T-cell (primary cell): ENCODE data around the gene VENTX. TPM values are rescaled to one million over a fixed set of nuclear protein-coding genes. Genes with fewer than 3 reads are reported as not detected.
A peak's percentile ranks its signal among the peaks of the same experiment; 100 is the strongest.

ENCODE experiments used
- ATAC-seq, 4 experiments: fragments of 200-7000 bp in 3 of 4; fragments of 150-1000 bp in 1 of 4; cut with Tn5 transposase; replicated peaks in 1 of 4; 1 replicate in 3 of 4; 2 replicates in 1 of 4; pipeline ENCODE4 v1.10.0; 2021; ENCODE audit warnings: moderate library complexity in 3 of 4, mild to moderate bottlenecking in 2 of 4, moderate number of reproducible peaks in 1 of 4
- CTCF ChIA-PET, 2 donors: fragments of 300-600 bp; sonication (Branson Sonifier 250); formaldehyde crosslinking; loops; one replicate each; lab custom pipeline; 2022; ENCODE audit warnings: antibody characterized with exemption in 2 of 2; lab: Charles Lee
- POLR2A ChIA-PET, 2 donors: fragments of 300-600 bp; sonication (Branson Sonifier 250); formaldehyde crosslinking; loops; one replicate each; lab custom pipeline; 2022; ENCODE audit warnings: antibody characterized with exemption in 2 of 2; lab: Charles Lee
- DNase-seq, 35 experiments: peaks; one replicate each; pipeline versions ENCODE4 v3.0.0 to v3.0.0-alpha.2; 2013 to 2023
- H3K27ac ChIP-seq: one replicate; pipeline ENCODE4 v1.5.1; 2013; ENCODE audit warnings: low read length
- H3K27me3 ChIP-seq, 2 experiments: replicated peaks in 1 of 2; 1 replicate in 1 of 2; 2 replicates in 1 of 2; pipeline versions ENCODE4 v1.6.1 to v1.7.0; 2013; ENCODE audit warnings: low read length in 1 of 2, mixed read lengths in 1 of 2; ENCODE audit not compliant: control insufficient read depth in 2 of 2, insufficient read depth in 2 of 2; ENCODE audit errors: extremely low read depth in 1 of 2
- H3K36me3 ChIP-seq, 2 donors: 1 replicate in 1 of 2; 2 replicates in 1 of 2; pipeline versions ENCODE4 v1.6.1 to v1.7.0; 2013; ENCODE audit warnings: low read length in 1 of 2; ENCODE audit not compliant: control insufficient read depth in 2 of 2, insufficient read depth in 1 of 2; ENCODE audit errors: extremely low read depth in 1 of 2
- H3K4me1 ChIP-seq, 2 experiments: 1 replicate in 1 of 2; 2 replicates in 1 of 2; pipeline versions ENCODE4 v1.6.1 to v1.7.0; 2013; ENCODE audit warnings: low read length in 2 of 2, mixed read lengths in 1 of 2; ENCODE audit not compliant: insufficient read depth in 2 of 2, control insufficient read depth in 1 of 2; ENCODE audit errors: extremely low read depth in 1 of 2
- H3K4me3 ChIP-seq, 2 donors: 1 replicate in 1 of 2; 2 replicates in 1 of 2; pipeline versions ENCODE4 v1.5.1 to v1.7.0; 2013; ENCODE audit warnings: mild to moderate bottlenecking in 2 of 2, low read length in 1 of 2, moderate library complexity in 1 of 2; ENCODE audit not compliant: control insufficient read depth in 1 of 2; ENCODE audit errors: extremely low read depth in 1 of 2
- H3K9me3 ChIP-seq: 2 replicates; pipeline ENCODE4 v1.7.0; 2013
- H3K27ac Mint-ChIP-seq, 2 donors: one replicate each; pipeline ENCODE4 v1.8.0; 2020 to 2021; ENCODE audit warnings: mild to moderate bottlenecking in 2 of 2, mixed read lengths in 2 of 2
- H3K27me3 Mint-ChIP-seq, 2 donors: one replicate each; pipeline ENCODE4 v1.8.0; 2021 to 2022; ENCODE audit warnings: mixed read lengths in 2 of 2
- H3K36me3 Mint-ChIP-seq: one replicate; pipeline ENCODE4 v1.8.0; 2021; ENCODE audit warnings: mixed read lengths
- H3K4me1 Mint-ChIP-seq, 3 donors: one replicate each; pipeline ENCODE4 v1.8.0; 2020 to 2022; ENCODE audit warnings: mixed read lengths in 3 of 3, mild to moderate bottlenecking in 1 of 3
- H3K4me3 Mint-ChIP-seq, 3 donors: one replicate each; pipeline ENCODE4 v1.8.0; 2020 to 2022; ENCODE audit warnings: mild to moderate bottlenecking in 3 of 3, mixed read lengths in 3 of 3, moderate library complexity in 3 of 3
- H3K9me3 Mint-ChIP-seq, 3 donors: one replicate each; pipeline ENCODE4 v1.8.0; 2020 to 2022; ENCODE audit warnings: mixed read lengths in 3 of 3
- WGBS: methylation state at CpG from one replicate; pipeline ENCODE4 v1.1.5; 2013; ENCODE audit warnings: missing lambda C conversion rate; ENCODE audit not compliant: insufficient coverage; 5-methylcytosine and 5-hydroxymethylcytosine counted together
- total RNA-seq, 35 experiments: library from RNA in 6 of 35; stranded (reverse) in 6 of 35; fragments of 120-200 nt in 1 of 35; gene quantifications; one replicate each; pipeline versions ENCODE4 v1.2.1 to v1.2.4 and lab custom pipeline; 2013 to 2026

Gene VENTX
- total RNA-seq, 5 donors from 2014 or later (not counting 1 experiment from before 2014, with no cell fraction given): 0.12 to 0.13 (median 0.12) TPM; not detected in 2

DNA sequence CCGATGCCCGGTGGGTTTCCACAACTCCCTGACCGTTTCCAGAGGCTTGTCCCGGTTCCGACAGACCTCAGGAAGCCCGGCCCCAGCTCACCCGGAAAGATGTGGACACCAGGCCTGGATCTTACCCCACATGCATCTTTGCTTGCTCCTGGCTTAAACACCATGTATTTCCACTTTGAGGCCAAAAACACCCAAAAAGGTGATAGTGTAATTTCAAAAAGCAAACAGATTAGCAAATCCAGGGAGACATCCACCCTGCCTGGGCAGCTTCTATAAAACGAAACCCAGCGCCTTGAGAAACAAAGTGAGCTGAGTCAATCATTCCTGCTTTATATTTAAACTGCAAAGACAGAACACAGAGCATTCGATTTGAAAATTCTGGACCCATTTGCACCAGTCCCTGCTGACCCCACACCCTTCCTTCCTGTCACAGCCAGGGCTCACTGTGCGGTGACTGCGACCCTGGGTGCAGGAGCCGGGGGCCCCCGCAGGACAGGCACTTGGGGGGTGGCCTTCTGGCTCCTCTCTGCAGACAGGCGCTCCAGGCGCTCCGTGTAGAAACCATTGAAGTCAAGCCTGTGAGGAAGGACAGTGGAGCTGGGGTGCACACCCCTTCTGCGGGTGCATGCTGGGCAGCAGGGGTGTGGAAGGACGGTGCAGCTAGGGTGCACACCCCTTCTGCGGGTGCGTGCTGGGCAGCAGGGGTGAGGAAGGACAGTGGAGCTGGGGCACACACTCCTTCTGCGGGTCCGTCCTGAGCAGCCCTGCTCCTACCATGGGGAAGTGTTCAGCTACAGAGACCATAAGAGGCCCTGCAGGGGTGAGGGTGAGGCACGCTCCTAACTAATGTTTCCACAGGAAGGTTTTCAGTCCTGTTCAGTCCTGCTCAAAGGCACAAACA is 41.9 kb downstream of the VENTX start:
- CTCF ChIA-PET: interaction anchor here in 1 of 2 donors (0.6 kb wide), 1 partner anchor 1809 kb away, joined by 5 read pairs; no protein-coding TSS in a partner anchor
- H3K4me1 Mint-ChIP-seq: peaks cover 27 to 39% (median 38%) of the 10 kb centered on the region in 3 donors
- POLR2A ChIA-PET: interaction anchor here in 1 of 2 donors (2.6 kb wide), 1 partner anchor 28 kb away, joined by 6 read pairs; no protein-coding TSS in a partner anchor

GRCh38 chr10:133280391-133281059 is 42.9 kb downstream of the VENTX start:
- no peak for DNase-seq
- Histone ChIP-seq H3K27ac (peak overlapping the region; percentile 97), H3K27me3 (no peaks in the 10 kb centered on the region), H3K9me3 (no peaks in the 10 kb centered on the region), H3K4me3 (no peak overlapping the region), H3K36me3 (peaks cover 27 to 51% of the 10 kb centered on the region in 2 donors), H3K4me1 (peaks cover 4 to 46% of the 10 kb centered on the region in 2 experiments)
- Mint-ChIP-seq H3K27me3 (no peaks in the 10 kb centered on the region), H3K36me3 (peaks cover 23% of the 10 kb centered on the region), H3K4me1 (peaks cover 20 to 31% (median 30%) of the 10 kb centered on the region in 3 donors), H3K4me3 (no peak overlapping the region), H3K27ac (no peak overlapping the region), H3K9me3 (no peaks in the 10 kb centered on the region)
- 89% methylated on average over 10 of the region's 10 CpGs for WGBS
- CTCF ChIA-PET: interaction anchor here in 1 of 2 donors (0.6 kb wide), 1 partner anchor 1810 kb away, joined by 5 read pairs; no protein-coding TSS in a partner anchor
- no peak for ATAC-seq
- POLR2A ChIA-PET: no interaction called here

More for the DNA sequence above, 41.9 kb downstream of the VENTX start:
- Histone ChIP-seq H3K27ac (peak overlapping the region; percentile 97), H3K9me3 (no peaks in the 10 kb centered on the region), H3K4me3 (no peak overlapping the region), H3K4me1 (peaks cover 10 to 55% of the 10 kb centered on the region in 2 experiments), H3K36me3 (peaks cover 23 to 41% of the 10 kb centered on the region in 2 donors), H3K27me3 (no peaks in the 10 kb centered on the region)
- Mint-ChIP-seq H3K36me3 (peaks cover 17% of the 10 kb centered on the region), H3K27ac (peak overlapping the region; percentile 72 to 96), H3K4me3 (no peak overlapping the region), H3K9me3 (no peaks in the 10 kb centered on the region), H3K27me3 (no peaks in the 10 kb centered on the region)
- ATAC-seq (no peak), DNase-seq (no peak)
- 77% methylated on average over 15 of the region's 24 CpGs for WGBS

DNA sequence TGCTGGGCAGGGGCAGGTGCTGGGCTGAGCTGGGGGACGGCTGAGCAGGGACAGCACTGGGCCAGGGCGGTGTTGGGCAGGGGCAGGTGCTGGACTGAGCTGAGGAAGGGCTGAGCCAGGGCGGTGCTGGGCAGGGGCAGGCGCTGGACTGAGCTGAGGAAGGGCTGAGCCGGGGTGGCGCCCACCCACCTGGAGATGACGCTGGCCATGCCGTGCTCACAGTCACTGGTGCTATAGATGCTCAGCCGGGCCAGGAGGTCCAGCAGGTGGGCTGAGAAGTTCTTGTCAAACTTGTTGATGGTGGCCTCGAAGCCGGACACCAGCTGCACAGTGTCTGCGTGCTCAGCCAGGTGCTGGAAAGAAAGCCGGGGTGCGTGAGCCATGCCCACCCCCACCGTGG is 43.4 kb downstream of the VENTX start:
- ChIA-PET POLR2A (no interaction called here), CTCF (no interaction called here)
- Mint-ChIP-seq H3K4me3 (no peak overlapping the region), H3K9me3 (no peaks in the 10 kb centered on the region), H3K27me3 (no peaks in the 10 kb centered on the region), H3K27ac (no peak overlapping the region), H3K4me1 (peaks cover 14 to 26% (median 24%) of the 10 kb centered on the region in 3 donors), H3K36me3 (peaks cover 29% of the 10 kb centered on the region)
- Histone ChIP-seq H3K9me3 (no peaks in the 10 kb centered on the region), H3K4me1 (peaks cover 2 to 40% of the 10 kb centered on the region in 2 experiments), H3K36me3 (peaks cover 27 to 56% of the 10 kb centered on the region in 2 donors), H3K27ac (no peak overlapping the region), H3K27me3 (no peaks in the 10 kb centered on the region), H3K4me3 (no peak overlapping the region)
- ATAC-seq: no peak
- 97% methylated on average over 11 of the region's 15 CpGs for WGBS
- DNase-seq: no peak

DNA sequence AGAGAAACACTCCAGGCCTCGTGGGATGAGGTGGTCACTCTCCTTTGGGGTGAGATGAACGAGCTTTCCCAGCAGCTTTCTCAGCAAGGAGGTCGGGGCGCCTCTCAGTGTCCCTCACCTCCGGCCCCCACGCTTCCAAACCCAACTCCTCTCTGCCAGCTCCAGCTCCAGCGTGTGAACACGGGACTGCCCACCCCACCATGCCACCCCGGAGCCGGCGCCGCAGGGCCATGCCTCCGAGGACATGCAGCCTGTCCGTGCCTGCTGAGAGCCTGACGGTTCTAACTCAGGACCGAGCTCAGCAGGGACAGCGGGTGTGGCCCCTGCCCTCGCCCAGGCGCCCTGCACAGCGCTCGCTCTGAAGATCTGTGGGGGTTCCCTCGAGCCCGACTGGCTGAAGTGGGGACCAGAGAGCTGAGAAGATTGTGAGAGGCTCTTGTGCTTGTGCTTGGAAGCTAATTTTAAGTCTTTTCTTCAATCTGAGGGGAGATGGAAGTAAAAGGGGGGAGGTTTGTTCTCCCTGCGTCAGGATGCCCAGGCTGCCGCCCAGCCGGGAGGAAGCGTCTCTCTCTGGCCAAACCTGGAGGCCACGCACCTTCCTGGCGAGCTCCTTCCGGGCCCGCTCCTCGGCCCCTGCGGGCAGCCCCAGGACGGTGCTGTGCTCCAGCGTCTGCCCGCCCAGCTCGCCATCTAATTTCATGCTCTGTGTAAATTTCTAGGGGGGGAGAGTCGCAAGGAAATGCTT is 44.1 kb downstream of the VENTX start:
- POLR2A ChIA-PET: no interaction called here

DNA sequence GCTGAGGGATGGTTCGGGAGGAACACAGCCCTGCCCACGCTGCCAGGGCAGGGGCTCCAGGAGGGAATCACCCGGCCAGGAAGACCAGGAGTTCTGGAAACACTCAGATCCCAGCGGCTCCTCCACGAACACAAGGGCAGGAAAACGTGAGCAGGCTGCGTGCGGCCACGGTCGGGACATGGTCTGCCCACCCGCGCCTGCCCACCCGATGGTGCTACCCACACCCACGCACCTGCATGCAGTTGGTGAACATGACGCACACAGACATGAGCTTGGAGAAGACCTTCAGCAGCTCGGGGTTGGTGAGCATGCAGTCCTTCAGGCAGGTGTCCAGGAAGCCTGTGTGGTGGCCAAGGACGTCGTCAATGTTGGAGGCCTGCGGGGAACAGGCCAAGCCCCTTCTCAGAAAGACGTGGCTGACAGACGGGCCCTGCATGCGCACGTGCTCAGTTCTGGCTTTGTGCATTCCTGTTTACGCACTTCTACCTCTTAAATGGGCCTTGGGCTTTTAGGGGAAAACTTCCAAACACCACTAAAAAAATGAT is 45.3 kb downstream of the VENTX start:
- CTCF ChIA-PET: no interaction called here
- peaks cover 27 to 66% of the 10 kb centered on the region in 2 donors for H3K36me3 ChIP-seq
- no peaks in the 10 kb centered on the region for H3K27me3 ChIP-seq
- Mint-ChIP-seq H3K27me3 (no peaks in the 10 kb centered on the region), H3K36me3 (peaks cover 43% of the 10 kb centered on the region), H3K4me1 (peaks cover 9 to 20% (median 17%) of the 10 kb centered on the region in 3 donors), H3K9me3 (no peaks in the 10 kb centered on the region), H3K4me3 (no peak overlapping the region), H3K27ac (no peak overlapping the region)
- H3K9me3 ChIP-seq: no peaks in the 10 kb centered on the region
- H3K4me3 ChIP-seq: no peak overlapping the region
- H3K27ac ChIP-seq: no peak overlapping the region
- POLR2A ChIA-PET: no interaction called here
- 94% methylated on average over 19 of the region's 24 CpGs for WGBS
- DNase-seq (no peak), ATAC-seq (no peak)
- peaks cover 2 to 23% of the 10 kb centered on the region in 2 experiments for H3K4me1 ChIP-seq

More for the DNA sequence above, 44.1 kb downstream of the VENTX start:
- Mint-ChIP-seq H3K9me3 (no peaks in the 10 kb centered on the region), H3K4me3 (no peak overlapping the region), H3K4me1 (peaks cover 13 to 26% (median 22%) of the 10 kb centered on the region in 3 donors), H3K27me3 (no peaks in the 10 kb centered on the region), H3K36me3 (peaks cover 36% of the 10 kb centered on the region), H3K27ac (no peak overlapping the region)
- WGBS: 92% methylated on average over 27 of the region's 38 CpGs
- Histone ChIP-seq H3K9me3 (no peaks in the 10 kb centered on the region), H3K4me3 (no peak overlapping the region), H3K27me3 (no peaks in the 10 kb centered on the region), H3K36me3 (peaks cover 27 to 63% of the 10 kb centered on the region in 2 donors), H3K27ac (no peak overlapping the region), H3K4me1 (peaks cover 2 to 34% of the 10 kb centered on the region in 2 experiments)
- CTCF ChIA-PET: no interaction called here
- ATAC-seq: no peak
- no peak for DNase-seq
